Activated T-cell treated with anti-CD3 and anti-CD28 coated beads, Interleukin-2, amount 50 U/mL, for 48 hours (primary cell): ENCODE measurements around the gene CSH1.

Experiments
- DNase-seq, 2 experiments: peaks; one replicate each; pipeline ENCODE4 v3.0.0-alpha.2; 2020

The CSH1 gene

DNA sequence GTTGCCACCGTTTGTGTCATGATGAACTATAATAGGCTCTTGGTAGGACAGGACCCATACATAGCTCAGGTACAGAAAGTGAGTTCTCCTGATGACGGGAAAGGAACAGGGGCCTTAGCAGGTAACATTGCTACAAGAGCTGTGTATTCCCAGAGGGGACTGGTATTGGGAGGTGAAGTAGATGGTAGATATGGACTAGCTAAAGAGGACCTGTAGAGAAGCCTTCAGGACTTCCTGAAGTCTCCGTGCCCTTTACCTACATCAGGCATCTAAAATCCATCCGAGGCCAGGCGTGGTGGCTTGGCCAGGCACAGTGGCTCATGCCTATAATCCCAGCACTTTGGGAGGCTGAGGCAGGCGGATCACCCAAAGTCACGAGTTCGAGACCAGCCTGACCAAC is 41.2 kb downstream of the CSH1 start:
- no peak for DNase-seq

DNA sequence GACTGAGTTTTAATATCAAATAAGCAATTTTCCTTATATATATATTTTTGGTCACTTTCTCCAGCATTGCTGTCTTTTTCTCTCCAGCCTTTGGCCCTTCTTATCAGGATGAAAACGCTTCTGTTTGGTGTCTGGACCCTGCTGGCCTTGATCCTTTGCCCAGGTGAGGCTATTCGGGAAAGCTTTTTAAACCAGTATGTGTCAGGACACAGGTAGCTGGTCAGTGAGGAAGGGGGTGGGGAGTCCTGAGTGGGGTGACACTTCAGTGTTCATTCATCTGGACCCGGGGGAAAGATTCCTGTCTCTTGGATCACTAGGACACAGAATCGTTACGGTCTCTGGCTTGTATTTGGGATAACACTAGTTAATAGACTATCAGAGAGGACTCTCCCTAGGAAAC is 41.7 kb downstream of the CSH1 start:
- no peak for DNase-seq

DNA sequence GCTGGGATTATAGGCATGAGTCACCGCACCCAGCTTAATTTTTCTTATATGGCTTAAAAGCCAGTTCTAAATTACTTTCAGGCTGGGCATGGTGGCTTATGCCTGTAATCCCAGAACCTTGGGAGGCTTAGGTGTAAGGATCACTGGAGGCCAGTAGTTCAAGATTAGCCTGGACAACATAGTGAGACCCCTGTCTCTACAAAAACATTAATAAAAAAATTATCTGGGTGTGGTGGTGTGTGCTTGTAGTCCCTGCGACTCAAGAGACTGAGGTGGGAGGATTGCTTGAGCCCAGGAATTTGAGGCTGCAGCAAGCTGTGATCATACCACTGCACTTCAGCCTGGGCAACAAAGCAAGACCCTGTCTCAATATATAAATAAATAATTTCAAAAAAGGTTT is 43.1 kb downstream of the CSH1 start:
- DNase-seq, result no peak

DNA sequence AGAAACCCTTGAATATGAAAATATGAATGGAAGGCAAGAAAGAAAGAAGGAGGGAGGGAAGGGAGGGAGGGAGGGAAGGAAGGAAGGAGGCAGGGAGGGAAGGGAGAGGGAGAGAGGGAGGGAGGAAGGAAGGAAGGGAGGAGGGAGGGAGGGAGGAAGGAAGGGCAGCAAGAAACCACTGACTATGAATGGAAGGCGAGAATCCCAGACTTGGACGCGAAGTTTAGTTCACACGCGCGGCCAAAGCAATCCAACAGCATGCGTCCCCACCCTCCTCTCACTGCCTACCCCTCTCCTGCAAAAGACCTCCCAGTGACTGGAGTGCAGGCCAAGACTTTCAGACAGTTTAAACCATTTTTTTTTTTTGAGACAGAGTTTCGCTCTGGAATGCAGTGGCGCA is 46.0 kb downstream of the CSH1 start:
- no peak for DNase-seq

DNA sequence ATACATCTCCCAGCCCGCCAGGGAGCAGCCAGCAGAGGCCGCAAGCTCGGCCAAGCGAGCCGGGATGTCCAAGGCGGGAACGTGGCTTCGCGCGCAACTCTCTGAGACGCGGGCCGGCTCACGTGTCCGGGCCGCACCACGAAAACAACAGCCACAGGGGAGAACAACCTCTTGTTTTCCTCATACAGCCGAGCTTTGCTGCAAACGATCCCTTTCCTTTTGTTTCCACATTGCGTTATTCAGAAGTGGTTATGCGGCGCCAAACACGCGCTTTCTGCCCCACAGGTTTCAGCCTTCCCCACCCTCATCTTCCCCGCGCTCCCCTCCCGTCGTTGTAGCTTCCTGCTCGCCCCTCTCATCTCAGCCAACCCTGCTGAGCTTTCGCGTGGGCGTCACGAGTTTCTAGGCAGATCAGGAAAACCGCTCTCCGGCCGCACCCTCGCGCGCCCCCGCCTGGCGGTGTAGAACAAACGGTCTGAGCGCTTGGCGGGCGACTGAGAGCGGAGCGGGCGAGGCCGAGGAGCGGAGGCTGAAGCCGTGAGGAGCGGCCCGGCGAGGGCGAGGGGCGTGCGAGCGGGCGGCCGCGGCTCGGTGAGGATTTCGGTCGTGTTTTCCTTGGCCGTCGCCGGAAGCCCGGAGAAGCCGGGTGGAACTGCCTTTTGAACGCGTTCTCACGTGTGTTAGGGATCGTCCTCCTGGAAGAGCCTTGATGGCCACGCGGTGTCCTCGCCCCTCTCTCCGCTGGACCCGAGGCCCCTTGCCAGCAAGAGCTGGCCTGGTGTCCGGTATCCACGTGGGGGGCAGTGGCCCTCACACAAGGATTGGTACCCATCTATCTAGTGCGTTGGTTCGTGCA is 47.3 kb downstream of the CSH1 start:
- DNase-seq, result peak; percentile 96 to 99

DNA sequence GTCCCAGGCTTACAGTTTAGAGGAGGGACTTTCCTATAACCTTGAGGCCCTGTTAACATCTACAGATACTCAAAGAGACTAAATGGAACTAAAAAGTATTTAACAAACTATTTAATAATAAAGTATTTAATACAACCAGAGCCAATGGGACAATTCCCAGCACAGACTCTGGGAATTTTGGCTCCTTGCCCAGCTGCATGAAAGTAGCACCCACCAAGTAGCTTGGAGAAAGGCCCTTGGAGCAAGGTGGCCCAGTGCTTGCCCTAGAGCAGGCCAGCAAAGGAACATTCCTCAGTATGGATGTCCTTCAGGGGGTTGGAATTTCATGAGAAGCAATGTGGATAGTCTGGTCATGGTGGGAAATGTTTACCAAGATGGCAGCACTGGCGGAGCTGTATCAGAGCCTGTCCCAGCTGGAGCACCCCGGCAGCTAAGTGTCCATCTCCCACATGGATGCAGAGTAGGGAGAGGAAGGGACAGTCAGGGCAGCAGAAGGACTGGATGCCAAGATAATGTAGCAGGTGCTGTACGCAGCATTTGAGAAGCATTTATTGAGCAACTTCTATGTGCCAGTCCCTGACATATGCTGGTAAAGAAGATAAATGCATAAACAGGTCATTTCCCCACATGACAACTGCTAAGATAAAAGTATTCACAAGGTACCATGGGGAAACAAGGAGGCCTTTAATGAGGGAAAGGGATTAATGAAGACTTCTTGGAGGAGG is 48.7 kb downstream of the CSH1 start:
- no peak for DNase-seq

DNA sequence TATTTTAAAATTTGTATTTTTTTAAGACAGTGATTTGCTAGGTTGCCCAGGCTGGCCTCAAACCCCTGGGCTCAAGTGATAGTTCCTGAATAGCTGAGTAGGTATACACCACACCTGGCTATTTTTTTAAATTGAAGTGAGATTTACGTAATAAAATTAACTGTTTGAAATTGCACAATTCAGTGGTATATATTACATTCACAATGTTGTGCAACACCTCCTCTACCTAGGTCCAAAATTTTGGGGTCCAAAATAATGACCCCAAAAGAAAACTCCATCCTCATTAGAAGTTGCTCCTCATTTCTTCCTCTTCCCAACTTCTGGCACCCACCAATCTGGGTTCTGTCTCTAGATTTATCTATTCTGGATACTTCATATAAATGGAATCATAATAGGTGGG is 50.9 kb downstream of the CSH1 start:
- no peak for DNase-seq
